LHCN-M2 (cell line): Measurements from ENCODE around the gene ERCC5. TPM values are rescaled to one million over a fixed set of nuclear protein-coding genes. Genes with fewer than 3 reads are reported as not detected.

Experiments used
- DNase-seq: peaks from one replicate; pipeline ENCODE4 v3.0.0-alpha.2; 2012; ENCODE audit warnings: low read depth
- total RNA-seq: library from RNA; depleted of rRNA; stranded (reverse); fragments of >200 nt; gene quantifications from 2 replicates; pipeline ENCODE4 v1.2.3, GENCODE V29; 2014

Gene ERCC5
- total RNA-seq, 1 experiment from 2014 or later, result 56.8 TPM

DNA sequence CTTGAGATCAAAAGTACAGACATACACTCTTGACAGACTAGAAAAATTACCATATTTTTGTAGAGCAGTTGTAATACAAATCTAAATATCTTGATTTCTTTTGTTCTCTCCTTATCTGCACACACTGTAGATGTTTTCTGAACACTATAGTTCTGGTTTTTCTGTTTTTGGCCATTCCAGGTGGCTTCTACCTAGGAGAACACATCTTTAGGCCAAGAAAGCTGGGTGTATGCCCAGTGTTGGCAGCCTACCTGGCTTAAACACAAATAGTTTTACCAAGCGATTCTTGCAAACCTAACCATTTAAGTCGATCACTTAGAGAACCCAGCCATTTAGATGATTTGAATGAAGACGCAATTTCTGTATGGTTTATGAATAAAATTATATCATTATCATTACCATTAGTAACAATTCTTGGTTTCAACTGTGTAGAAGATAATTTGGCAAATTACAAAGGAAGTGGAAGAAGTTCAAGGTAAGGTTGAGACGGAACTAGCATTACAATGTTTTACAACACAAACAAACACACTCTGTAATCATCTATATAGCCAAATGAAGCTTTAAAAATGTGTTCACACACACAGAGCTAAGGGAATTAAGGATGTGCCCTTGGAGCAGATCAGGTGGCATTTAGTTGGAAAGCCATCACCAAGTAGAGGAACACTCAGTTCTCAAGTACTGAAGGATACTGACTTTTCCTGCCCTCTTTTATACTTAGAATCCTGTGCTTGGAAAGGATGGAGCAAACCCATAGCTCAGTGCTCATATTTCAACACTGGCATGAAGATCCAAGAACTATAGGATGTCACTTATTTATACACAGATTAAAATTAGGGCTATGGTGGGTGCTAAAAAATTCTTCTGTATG lies 36.2 kb downstream of the ERCC5 start:
- no peak for DNase-seq

DNA sequence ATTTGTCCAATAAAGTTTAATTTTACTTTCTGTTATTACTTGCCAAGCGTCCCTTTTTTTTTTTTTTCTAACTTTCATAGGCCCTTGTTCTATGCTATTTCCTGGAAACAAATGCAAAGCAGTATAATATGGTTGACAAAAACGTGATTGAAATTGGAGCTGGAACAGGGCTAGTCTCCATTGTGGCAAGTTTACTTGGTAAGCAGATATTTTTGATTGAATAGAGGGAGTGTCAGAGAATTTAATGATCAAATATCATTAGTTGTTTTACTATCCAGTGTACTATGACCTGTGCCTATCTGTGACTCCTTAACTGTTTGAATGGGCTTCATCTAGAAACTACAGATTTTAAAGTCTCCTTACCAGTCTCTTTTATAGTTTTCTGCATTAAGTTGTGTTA lies 46.7 kb downstream of the ERCC5 start:
- DNase-seq, result no peak

DNA sequence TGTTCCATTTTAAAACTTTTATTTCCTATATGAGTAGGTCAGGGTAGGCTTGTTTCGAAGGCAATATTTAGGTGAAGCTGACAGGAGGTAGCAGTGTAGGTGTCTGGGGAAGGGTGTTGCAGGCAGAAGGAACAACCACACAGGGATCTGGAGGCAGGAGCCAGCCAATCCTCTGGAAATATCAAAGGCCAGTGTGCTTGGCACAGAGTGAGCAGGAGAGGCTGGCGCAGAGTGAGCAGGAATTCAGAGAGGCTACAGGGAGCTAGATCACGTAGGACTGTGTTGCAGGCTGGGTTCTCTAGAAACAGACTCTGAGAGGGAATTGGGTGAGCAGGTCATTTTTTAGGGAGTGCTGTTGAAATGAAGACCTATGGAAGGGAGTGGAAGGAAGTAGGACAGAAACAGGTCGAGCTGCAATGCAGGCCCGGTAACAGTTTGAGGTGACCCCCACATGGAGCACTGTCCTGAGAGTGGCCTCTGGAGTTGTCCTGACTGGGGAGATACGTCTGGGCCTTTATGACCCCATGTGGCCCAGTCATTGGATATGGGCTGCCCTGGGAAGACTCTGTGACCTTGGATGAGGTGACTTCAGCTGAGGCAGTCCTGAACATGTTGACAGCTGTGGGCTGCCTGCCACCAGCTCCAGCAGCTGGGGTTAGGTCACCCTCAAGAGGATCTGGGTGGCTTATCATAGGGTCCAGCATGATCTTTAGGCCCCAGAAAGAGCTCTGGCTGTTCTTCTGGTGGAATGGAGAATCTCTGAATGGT lies 51.7 kb downstream of the ERCC5 start:
- DNase-seq, result no peak

DNA sequence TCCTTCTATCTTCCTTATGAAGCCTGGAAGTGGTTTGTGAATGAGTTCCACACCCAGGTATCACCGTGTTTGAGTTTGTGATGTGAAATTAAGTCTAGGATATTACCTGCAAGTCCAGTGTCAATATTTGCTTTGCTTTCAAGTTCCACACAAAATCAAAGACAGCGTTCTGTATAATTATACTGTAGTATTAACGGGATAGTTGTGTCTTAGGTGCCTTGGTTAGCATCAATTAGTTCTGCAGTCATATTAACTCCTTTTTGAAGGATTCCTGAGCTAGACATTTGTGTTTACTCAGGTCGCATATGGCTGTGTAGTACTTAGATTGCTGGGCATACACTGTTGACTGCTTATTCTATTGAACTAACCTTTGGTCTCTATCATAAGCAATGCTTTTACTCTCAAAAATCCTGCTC lies 54.4 kb downstream of the ERCC5 start:
- DNase-seq, result no peak

DNA sequence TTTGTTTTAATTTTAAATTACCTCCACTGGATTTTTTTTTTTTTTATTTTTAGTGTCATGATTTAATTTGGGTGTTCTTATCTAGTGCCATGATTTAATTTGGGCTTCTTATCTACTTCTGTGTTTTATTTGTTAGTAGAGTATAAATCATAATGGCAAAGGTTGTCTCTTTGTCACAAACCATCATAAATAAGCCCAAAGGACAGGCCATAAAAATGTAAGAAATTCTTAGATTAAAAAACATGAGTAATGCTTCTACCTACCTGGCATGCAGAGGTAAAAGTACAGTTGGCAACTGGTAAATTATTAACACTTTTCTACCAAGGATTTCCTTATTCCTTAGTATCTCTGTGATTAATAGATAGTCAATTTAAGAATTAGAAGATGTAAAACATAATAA lies 55.2 kb downstream of the ERCC5 start:
- no peak for DNase-seq

DNA sequence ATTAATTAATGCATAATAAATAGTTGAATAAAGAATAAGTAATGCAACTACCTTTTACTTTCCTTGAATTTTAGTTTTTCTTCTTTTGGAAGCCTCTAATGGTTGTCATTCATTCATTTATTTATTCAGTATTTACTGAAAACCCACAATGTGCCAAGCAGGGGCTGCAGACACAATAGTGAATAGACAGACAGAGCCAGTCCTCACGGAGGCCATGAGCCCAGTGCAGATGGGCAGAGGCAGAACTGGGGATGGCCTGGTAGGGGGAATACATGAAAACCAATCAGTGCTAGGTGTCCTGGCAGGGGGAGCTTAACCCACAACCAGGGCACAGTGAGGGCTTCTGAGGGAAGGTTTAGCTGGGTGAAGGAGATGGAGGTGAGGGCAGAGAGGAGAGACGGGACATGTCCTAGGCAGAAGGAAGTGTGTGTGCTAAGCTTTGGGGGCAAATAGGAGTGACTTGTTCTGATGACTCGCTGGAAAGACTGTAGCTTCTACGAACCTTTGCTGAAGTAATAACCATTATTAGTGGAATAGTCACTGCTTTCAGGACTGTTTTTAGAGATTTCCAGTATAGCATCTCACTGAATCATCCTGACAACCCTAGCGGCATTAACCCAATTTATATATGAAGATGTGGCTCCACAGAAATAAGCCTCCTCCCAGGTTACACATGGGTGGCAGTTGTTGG lies 55.9 kb downstream of the ERCC5 start:
- peak; percentile 18 for DNase-seq

DNA sequence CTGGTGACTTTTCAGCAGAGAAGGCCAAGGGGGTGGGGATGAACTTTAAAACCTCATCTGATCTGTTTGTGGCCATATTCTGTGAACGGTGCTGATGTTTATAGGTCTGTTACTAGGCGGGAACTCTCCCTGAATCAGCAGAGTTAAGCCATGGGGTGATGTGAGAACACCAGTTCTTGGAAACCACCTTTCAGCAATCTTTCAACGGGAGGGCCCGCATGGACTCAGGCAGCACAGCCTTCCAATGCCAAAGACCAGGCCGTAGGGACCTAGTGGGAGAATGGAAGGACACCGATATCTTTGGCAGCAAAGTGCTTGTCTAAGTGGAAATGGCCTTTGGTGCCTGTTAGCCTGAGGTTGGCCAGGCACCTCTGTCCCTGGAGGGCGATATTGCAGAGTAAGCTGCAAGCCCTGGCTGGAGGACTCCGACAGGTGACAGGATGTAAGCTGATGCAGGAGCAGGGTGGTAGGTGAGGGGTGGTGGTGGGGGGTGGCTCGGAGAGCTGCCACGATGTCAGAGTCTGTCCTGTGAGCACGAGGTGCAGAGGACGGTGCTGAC lies 57.0 kb downstream of the ERCC5 start:
- no peak for DNase-seq

DNA sequence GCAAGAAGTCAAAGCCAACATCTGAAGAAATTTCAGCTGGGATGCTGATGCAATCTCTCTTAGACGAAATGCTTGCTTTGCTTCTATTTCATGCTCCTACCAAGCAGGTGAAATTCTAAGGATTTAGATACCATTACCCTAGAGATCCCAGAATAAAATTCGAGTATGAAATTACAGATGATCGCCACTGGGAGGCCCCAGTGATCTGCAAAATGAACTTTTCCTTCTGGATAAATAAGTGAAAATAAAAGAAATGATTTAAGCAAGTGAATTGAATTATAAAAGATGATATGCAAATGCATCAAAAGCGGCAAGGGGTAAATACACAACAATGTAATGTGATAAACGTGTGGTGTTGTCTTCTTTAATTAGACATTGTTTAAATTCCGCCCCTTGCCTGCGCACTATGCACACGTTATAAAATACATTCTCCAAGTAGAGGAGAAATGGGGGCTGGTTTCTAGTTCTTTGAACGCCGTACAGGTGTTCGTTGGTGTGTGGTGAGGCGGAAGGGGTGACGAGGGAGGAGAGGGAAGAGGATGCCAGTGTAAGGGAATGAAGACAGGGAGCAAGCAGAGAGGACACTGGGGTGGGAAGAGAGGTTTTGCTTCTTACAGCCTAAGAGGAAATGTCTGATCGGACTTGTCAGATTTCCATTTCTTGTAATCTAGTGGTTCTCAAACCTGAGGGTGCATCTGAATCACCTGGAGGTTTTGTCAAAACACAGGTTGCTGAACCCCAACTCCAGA lies 58.0 kb downstream of the ERCC5 start:
- DNase-seq, result peak; percentile 23

DNA sequence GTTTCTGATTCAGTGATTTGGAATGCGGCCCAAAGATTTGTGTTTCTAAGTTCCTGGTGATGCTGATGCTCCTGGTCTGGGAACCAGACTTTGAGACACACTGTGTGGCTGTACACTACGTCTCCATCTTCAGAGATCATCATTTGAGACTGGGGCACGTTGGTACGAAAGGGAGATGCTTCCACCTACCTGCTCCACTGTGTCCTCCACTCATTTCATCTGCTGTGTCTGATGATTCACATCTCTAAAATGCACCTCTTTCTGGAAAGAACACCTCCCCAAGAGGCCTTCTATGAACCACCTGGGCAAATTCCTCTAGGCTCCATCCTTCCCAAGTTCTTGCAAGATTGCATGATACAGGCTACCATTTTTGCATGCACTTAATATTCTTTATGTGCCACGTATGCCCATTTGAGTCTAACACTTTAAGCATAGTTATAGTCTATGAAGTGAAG lies 58.6 kb downstream of the ERCC5 start:
- DNase-seq, result no peak

DNA sequence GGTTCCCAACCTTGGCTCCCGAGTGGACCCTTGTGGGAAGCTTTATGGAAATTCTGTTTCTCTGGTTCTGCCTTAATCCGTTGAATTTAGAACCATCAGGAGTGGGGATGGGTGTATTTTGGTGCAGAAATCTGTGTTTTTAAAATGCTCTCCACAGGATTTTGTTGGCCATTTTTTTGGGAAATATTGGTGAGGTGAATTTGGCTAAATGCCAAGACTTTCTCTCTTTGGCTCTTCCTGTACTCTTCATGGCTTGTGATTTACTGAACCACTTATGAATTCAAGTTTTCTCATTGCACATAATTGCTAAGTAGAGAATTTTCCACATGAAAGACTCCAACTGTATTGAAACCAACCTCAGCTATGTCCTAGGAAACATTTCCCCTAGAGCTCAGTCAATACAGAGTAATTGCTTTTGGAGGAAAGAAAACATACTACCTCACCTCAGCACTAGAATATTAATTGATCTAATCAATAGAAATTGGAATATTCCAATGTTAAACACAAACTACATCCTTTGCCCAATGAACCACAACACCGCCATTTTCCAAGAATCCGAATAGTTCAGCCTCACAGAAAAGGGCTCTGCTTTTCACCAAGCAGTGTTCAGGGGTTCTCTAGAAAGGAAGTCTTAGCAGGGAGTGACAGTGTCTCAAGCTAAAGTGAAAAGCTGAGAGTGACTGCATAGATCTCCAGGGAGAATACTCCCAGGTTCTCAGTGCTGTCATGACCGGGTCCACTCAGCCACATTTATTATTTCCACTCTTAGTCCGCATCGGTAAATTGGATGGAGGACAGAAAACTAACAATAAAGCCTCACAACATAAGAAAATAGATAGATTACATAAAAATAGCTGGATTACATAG lies 60.3 kb downstream of the ERCC5 start:
- no peak for DNase-seq

DNA sequence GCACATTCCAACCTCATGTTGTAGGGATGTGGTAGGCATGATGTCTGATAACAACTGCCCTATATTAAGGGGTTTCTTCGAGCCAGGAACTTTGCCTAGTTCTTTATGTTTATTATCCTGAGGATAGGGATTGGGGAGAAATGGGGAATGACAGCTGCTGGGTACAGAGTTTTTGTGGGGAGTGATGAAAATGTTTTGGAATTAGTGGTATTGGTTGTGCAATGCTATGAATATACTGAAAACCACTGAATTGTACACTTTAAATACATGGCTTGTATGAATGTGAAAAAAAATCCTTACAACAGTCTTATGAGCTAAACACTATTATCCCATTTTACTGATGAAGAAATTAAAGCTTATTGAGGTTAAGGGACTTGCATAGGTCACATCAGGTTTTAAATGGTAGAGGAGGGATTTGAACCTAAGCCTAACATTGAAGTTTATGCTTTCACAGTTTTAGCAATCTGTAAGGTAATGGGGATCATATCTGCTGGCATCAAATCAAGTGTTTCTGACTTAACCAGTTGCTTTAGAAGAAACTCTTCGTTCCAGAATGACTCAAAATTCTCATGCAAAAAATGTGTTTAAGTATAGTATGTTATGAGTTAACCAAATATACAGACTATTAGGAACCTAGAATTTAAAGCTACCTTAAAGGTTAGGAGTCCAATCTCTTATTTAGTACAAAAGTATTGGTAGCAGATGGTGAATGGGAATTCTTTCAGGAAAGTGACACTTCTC lies 61.4 kb downstream of the ERCC5 start:
- peak; percentile 51 for DNase-seq

DNA sequence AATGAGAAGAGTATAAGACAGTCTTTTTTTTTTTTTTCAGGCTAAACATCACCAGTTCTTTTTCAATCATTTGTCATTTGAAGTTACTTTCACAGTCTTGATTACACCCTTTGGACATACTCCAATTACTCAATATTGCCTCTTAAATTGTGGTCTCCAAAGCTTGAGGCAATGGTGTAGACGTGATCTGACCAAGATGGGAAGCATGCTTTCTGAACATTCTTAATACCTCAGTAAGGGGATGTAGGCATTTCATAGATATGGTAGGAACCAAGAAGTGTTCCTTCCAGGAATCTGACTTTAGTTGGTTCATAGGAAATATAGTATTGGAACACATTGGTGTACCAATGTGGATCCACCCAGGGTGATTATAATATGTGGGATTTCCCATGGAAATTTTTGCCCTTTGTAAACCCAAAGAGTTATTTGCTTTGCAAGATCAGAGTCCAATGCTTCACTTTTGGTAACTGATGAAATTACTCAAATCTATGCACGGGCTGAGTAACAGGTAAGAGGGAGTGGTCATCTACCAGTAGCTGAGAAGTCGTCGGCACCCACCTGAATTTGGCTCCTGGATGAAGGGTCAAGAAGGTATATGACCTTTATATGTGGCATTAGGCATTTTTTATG lies 62.2 kb downstream of the ERCC5 start:
- peak; percentile 30 for DNase-seq

DNA sequence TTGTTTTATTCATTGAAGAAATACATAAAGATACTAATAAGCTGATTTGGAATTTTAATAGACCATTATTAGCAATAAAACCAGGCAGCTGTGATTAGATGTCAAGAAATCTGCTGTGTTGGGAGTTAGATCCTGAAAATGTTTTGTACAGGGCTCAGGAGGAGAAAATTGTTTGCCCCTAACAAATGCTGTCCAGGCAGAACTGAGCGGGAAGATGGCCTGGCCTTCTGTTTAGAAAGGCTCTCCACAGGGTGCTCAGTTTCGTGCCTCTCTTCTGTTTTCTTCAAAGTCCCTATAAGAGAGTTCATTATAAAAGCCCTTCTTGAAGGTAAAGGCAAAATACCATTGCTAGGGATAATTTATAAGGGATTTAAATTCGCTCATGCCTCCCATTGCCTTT lies 64.1 kb downstream of the ERCC5 start:
- no peak for DNase-seq

DNA sequence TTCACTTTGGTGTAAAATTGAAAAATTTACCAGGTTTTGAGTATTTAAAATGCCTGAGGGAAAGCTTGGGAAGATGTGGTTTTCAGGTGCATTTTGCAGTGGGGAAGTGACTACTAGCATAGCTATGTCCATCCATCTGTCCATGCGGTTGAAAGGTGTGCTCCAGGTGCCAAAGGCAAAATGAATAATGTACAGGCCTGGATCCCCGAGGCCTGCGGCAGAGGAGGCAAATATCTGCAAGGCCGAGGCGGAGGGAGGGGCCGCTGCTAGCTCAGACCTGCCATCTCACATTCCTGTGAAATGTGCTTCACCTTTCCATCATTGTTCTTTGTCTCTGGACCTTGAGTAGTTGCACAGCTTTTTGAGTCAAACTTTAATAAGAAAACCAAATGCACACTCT lies 65.5 kb downstream of the ERCC5 start:
- DNase-seq, result no peak

DNA sequence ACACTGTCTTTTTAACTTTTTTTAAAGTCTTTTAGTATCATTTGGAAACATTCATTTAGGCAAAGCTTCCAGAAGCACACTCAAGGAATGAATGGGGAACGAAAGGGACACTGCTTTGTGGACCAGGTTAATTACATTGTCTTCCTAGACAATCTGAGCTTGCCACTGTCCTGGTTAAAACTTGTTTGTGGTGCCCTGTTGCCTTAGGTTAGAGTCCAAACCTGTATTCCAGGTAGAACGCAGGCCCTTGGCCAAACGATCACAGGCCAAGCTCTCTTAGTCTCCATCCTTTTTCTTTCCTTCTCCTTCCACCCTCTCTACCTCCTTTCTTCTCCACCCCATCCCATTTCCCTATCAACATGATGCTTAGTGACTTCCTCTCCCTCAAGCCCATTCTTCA lies 66.8 kb downstream of the ERCC5 start:
- no peak for DNase-seq

DNA sequence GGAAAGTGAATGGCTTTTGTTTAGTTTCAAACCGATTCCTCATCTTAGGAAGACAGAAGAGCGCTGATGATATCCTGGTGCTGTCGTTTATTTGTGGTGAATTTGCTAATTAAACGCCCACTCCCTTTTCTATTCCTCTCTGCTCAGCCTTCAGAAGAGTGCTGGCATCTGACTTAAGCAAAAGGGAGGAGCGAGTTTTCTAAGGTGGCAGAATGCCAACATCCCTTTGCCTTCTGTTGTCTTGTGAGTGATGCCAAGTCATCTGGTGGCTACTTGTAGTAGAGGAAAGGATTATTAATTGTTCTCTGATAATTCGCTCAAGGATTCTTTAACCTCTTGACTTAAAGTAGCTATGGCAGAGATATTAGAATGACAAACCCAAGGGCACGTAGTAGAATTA lies 68.1 kb downstream of the ERCC5 start:
- DNase-seq, result peak; percentile 60

DNA sequence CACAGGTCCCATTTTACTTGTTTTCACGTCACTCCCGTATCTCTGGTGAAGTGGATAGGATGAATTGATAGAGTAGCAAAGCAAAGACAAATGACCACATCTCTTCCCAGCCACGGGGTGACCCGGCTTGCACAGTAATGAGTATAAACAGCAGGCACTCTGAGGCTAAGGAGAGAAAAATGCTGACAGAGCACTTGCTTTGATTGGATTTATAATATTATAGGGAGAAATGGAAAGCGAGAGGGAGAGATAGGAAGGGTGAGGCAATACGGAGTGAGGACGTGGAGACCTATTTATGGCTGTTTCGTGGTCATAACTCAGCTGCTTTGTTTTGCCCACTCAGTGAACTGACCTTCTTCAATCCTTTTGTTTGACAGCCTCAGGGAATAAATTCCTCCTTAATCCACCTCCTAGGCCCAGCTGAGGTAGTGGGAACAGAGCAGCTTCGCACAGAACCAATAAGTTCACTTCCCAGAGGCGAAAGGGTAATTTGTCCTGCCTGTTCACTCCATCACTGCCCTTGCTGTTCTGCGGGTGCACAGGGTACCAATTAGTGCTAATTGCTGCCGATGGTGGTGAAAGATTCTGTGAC lies 68.6 kb downstream of the ERCC5 start:
- DNase-seq, result no peak

DNA sequence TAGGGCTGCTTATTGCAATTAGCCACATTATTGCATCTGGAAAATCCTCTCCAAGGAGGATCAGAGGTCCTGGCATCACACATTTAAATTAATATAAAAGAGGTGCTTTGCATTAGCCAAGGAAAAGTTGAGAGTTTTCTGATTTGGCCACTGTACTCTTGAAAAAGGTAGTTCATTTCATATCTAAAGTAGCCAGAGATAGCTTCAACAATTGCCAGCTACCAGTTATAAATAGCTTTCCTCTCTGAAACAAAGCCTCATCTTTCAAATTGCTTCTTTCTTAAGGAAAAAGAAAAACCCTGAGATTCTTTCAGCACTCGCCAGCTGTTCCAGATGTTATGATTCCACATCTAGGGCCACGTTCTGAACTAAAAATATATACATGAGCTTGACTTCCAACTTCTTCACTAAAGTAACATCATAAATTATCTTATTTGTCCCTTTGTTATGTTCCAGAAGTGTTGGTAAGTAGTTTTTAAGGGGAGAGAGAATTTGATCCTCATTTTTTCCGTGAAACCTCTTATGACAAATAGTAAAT lies 69.6 kb downstream of the ERCC5 start:
- no peak for DNase-seq
